ENCODE results near the gene ANAPC4.

ANAPC4 gene

GRCh38 chr4:25377572-25378436 lies 741 bp downstream of the ANAPC4 start:
- DNase-seq (ENCODE audit: low read depth), result no peak

GRCh38 chr4:25378437-25378743 lies 1.3 kb downstream of the ANAPC4 start:
- DNase-seq (ENCODE audit: low read depth), result no peak

- no peak for DNase-seq (ENCODE audit: low read depth)
These were observed 2.5 kb downstream of the ANAPC4 start for GRCh38 chr4:25379591-25379990.

GRCh38 chr4:25383647-25384046 lies 6.6 kb downstream of the ANAPC4 start:
- DNase-seq (ENCODE audit: low read depth), result no peak

- no peak for DNase-seq (ENCODE audit: low read depth)
These were observed 9.9 kb downstream of the ANAPC4 start for GRCh38 chr4:25386926-25387325.

GRCh38 chr4:25397305-25397704 lies 20.2 kb downstream of the ANAPC4 start:
- DNase-seq (ENCODE audit: low read depth), result no peak

GRCh38 chr4:25399510-25399909 lies 22.4 kb downstream of the ANAPC4 start:
- no peak for DNase-seq (ENCODE audit: low read depth)

GRCh38 chr4:25401066-25401465 lies 24.0 kb downstream of the ANAPC4 start:
- DNase-seq (ENCODE audit: low read depth), result no peak

GRCh38 chr4:25402521-25402920 lies 25.5 kb downstream of the ANAPC4 start:
- no peak for DNase-seq (ENCODE audit: low read depth)

GRCh38 chr4:25403699-25404098 lies 26.6 kb downstream of the ANAPC4 start:
- no peak for DNase-seq (ENCODE audit: low read depth)

- no peak for DNase-seq (ENCODE audit: low read depth)
These were observed 28.4 kb downstream of the ANAPC4 start for GRCh38 chr4:25405453-25405852.

GRCh38 chr4:25406081-25406692 lies 29.1 kb downstream of the ANAPC4 start:
- DNase-seq (ENCODE audit: low read depth), result no peak

GRCh38 chr4:25410820-25411529 lies 33.9 kb downstream of the ANAPC4 start:
- no peak for DNase-seq (ENCODE audit: low read depth)

GRCh38 chr4:25413261-25413660 lies 36.2 kb downstream of the ANAPC4 start:
- no peak for DNase-seq (ENCODE audit: low read depth)

GRCh38 chr4:25417014-25417413 lies 40.0 kb downstream of the ANAPC4 start:
- DNase-seq (ENCODE audit: low read depth), result no peak

- DNase-seq (ENCODE audit: low read depth), result no peak
These were observed 43.9 kb downstream of the ANAPC4 start for GRCh38 chr4:25420931-25421330.

GRCh38 chr4:25421816-25422525 lies 44.9 kb downstream of the ANAPC4 start:
- DNase-seq (ENCODE audit: low read depth), result no peak

GRCh38 chr4:25423548-25423947 lies 46.5 kb downstream of the ANAPC4 start:
- DNase-seq (ENCODE audit: low read depth), result no peak

GRCh38 chr4:25424539-25425228 lies 47.6 kb downstream of the ANAPC4 start:
- DNase-seq (ENCODE audit: low read depth), result no peak

GRCh38 chr4:25425361-25425760 lies 48.3 kb downstream of the ANAPC4 start:
- no peak for DNase-seq (ENCODE audit: low read depth)

GRCh38 chr4:25427871-25428270 lies 50.8 kb downstream of the ANAPC4 start:
- no peak for DNase-seq (ENCODE audit: low read depth)

- DNase-seq (ENCODE audit: low read depth), result no peak
These were observed 53.6 kb downstream of the ANAPC4 start for GRCh38 chr4:25430630-25431029.

All from activated T-cell treated with anti-CD3 and anti-CD28 coated beads for 48 hours (primary cell).